HG03565 (cell line): ENCODE data around the gene UMAD1.
"Not testable (repeated sequence)": the region's sequence is repeated elsewhere in the genome, so short reads cannot be mapped to it uniquely, and the experiment has no call there.

Source experiments
- ATAC-seq: cut with Tn5 transposase; IDR thresholded peaks from one replicate; pipeline ENCODE4 v1.9.1; 2021; ENCODE audit warnings: mild to moderate bottlenecking, moderate library complexity; ENCODE audit not compliant: unreplicated experiment

The UMAD1 gene

DNA sequence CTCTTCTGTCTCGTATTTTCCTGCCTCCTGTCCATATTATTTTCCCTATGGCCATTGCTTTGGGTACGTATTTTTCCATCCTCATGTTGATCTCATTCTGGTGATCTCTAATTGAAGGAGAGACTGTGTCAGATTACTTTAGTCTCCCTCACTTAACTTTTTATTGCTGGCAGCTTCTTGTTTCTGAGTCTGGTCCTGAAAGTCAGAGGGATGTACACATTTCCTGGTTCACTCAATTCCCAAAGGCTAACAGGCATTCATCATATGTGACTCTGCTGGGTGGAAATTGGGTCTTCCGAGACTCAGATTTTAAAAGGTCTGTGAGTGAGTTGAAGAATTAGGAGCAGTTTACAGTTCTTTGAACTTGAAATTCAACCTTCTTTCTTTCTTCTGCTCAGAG is 10.9 kb downstream of the UMAD1 start:
- ATAC-seq, result no peak

- no peak for ATAC-seq
These were observed 12.4 kb downstream of the UMAD1 start for GRCh38 chr7:7652798-7653540.

DNA sequence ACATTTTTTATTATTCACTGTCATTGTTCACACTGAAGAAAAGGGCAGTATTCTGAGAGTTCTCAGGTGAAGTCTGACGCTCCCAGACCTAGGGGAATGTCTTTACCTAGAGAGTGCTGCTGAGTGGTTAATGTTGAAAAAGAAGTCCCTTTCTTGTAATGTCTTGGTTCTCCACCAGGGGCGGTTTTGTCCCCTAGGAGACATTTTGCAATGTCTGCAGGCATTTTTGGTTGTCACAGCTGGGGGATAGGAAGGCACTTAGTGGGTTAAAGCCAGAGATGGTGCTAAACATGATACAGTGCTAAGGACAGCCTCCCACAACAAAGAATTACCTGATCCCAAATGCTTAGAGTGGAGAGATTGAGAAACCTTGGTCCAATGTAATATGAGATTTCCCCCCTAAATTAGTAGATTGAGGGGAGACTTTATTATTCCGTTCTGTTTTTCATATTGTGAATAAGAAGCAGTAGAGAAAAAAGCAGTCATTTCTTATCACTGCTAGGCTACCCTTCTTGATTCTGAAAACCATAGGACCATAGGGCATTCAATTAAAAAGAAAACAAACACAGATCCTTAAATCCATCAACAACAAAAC is 13.1 kb downstream of the UMAD1 start:
- no peak for ATAC-seq

GRCh38 chr7:7654964-7655715 is 14.6 kb downstream of the UMAD1 start:
- no peak for ATAC-seq

DNA sequence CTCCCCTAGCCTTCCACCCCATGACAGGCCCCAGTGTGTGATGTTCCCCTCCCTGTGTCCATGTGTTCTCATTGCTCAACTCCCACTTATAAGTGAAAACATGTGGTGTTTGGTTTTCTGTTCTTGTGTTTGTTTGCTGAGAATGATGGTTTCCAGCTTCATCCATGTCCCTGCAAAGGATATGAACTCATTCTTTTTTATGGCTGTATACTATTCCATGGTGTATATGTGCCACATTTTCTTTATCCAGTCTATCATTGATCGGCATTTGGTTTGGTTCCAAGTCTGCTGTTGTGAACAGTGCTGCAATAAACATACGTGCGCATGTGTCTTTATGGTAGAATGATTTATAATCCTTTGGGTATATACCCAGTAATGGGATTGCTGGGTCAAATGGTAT is 15.9 kb downstream of the UMAD1 start:
- not testable (repeated sequence) for ATAC-seq

GRCh38 chr7:7662527-7662926 is 22.0 kb downstream of the UMAD1 start:
- ATAC-seq, result no peak

DNA sequence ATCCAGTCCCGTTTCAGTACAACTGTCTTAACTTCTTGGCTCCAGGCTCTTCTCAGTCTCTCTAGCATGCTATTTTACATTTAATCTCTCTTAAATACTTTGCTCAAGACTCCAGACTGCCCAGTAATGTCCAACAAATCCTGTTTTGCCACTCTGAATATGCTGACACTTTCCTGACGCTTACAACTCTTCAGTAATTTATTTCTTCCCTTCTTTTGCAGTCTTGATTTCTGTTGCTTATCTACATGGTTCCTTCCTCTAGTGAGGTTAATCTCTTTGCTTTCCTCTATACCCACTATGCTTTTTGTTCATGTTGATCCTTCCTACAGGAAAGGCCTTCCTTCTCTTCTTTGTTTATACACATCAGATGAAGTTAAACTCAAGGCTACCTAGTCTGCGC is 23.7 kb downstream of the UMAD1 start:
- no peak for ATAC-seq

- ATAC-seq, result no peak
These were observed 24.5 kb downstream of the UMAD1 start for GRCh38 chr7:7665031-7665430.

GRCh38 chr7:7667187-7667586 is 26.6 kb downstream of the UMAD1 start:
- ATAC-seq, result no peak

DNA sequence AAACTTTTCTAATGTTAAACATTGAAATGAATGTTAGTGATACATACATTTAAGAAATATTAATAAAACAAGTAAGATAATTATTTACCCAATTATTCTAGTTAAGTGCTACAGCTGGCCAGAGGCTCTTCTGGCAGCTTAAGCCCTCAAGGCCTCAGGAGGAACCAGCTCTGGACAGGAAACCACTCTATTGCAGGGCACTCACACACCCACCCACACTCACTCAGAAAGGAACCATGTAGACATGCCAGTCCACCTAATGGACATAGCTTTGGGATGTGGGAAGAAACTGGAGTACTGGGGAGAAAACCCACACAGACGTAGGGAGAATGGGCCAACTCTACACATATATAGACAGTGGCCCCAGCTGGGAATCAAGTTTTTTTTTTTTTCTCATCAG is 28.2 kb downstream of the UMAD1 start:
- ATAC-seq, result no peak

DNA sequence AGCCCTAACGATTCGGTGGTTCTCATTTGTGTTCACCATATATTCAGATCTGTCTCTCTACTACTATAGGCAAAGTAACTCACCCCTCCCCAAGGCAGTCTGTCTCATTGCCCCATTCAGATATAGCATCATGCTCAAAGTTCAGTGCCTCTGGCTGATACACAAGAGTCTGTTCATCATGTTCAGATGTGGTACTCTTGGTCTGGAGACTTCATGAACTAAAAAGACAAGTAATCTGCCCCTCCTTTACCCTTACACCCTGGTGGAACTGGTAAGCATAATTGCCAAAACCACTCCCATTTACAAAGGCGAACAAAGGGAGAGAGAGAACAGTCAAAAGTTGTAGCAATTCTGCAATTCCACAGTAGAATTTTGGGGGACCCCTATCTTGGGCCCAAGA is 29.9 kb downstream of the UMAD1 start:
- no peak for ATAC-seq

DNA sequence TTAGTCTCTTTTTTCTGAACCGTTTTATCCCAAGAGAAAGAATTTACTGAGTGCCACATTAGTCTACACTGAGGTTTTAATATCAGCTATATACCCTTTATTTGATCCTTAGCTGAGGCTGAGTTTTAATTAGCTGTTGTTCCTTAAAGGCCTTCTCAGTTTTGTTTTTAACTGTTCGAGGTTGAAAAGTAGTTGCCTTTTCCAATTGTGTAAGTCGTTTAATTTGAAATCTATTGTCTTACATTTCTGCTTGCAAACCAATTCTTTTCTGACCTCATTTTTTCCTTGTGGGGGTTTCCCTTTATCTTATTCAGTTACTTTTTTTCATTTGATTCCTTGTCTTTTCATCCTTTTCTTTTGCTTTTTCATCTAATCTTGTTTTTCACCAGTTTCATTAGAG is 30.8 kb downstream of the UMAD1 start:
- ATAC-seq, result no peak

- no peak for ATAC-seq
These were observed 32.1 kb downstream of the UMAD1 start for GRCh38 chr7:7672545-7673239.

DNA sequence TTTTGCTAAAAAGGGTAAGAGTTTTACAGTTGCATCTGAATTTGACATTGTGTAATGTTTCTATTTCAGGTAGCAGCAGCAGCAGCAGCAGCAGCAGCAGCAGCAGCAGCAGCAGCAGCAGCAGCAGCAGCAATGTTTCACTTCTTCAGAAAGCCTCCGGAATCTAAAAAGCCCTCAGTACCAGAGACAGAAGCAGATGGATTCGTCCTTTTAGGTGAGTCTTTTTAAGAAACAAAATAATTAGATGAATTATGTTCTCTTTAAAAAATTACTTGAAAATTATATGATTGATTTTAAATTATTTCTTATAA is 32.6 kb downstream of the UMAD1 start:
- no peak for ATAC-seq

DNA sequence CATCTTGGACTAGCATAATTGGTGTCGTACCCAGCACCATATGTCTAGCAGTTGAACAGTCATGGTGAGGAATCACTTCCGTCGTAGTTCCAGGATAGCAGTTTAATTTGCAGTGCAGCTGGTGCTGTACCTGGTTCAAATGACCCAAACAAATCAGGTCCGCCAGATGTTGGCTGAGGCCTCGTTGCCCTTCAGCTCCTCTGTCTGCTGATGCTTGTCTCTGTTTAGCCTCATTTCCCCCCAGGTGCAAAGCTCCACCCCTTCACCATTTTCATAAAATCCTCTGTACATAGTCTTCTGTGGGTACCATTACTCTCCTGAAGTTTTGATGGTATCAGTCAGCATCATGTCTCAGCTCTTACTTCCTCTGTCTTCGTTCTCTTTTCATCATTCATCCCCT is 35.1 kb downstream of the UMAD1 start:
- no peak for ATAC-seq

GRCh38 chr7:7679640-7680039 is 39.1 kb downstream of the UMAD1 start:
- ATAC-seq, result not testable (repeated sequence)

GRCh38 chr7:7681191-7681935 is 40.8 kb downstream of the UMAD1 start:
- ATAC-seq, result peak; percentile 63

DNA sequence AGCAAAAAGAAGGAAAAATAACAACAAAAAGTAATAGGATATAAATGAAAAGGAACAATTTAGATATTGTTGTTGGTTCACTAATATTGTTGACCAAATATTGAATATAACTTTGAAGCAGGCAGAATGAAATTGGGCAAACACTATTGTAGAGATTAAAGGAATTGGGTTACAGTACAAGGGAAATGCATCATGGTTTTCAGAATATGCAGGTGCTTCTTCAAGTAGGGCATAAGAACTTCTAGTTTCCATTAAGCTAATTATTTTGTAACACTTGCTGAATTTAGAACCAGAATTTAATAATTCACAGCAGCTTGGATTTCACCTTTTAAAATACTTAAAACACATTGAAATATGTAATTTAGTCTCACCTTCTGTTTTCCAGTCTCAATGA is 41.4 kb downstream of the UMAD1 start:
- ATAC-seq, result no peak

DNA sequence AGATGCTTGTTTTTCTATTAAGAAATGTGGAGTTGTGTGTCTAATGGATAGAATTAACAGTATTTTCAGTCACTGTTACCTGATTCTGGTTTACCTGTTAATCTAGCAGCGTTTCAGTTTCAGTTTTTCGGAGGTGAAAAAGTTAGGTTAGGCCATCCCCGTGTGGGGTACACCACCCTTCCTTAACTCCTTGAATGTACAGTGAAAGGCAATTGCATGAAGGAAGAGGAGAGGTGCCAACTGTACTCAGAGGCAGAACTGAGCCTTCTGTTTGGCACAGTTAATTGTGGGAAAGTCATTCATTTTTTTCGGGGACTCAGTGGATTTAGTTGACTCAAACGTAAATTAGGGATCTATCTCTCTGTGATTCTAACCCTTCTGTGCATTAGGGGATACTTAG is 42.3 kb downstream of the UMAD1 start:
- no peak for ATAC-seq

GRCh38 chr7:7686811-7687508 is 46.4 kb downstream of the UMAD1 start:
- no peak for ATAC-seq
